ENCODE results near the gene MSI2. TPM values are rescaled to one million over a fixed set of nuclear protein-coding genes. Genes with fewer than 3 reads are reported as not detected.

Gene MSI2
- total RNA-seq, 2 donors from 2014 or later, result 53.1 to 74.0 TPM

- no peaks in the 10 kb centered on the region for H3K36me3 ChIP-seq
- peaks cover 8% of the 10 kb centered on the region for H3K4me1 ChIP-seq (replicated peaks)
- TF ChIP-seq POLR2AphosphoS5 (IDR thresholded peaks at IDR 0.05) (peak; percentile 22), CTCF (IDR thresholded peaks at IDR 0.05) (no peak), POLR2A (IDR thresholded peaks at IDR 0.05) (peak; percentile 11)
- H3K27me3 ChIP-seq (replicated peaks; ENCODE audit: insufficient read depth), result no peaks in the 10 kb centered on the region
- 27% methylated on average over 6 of the region's 6 CpGs for WGBS
- no peaks in the 10 kb centered on the region for H3K9me3 ChIP-seq
- no peak overlapping the region for H3K4me3 ChIP-seq
- intact Hi-C loops (cut with DNase I), result no loop called here
- H3K27ac ChIP-seq, result peak overlapping the region; percentile 5 to 58
- peak; percentile 52 for DNase-seq (ENCODE audit: low spot score)
Observed at GRCh38 chr17:57271821-57272220, 15.5 kb downstream of the MSI2 start.

GRCh38 chr17:57273490-57273889 is 17.2 kb downstream of the MSI2 start:
- Histone ChIP-seq H3K4me3 (no peak overlapping the region), H3K9me3 (no peaks in the 10 kb centered on the region), H3K4me1 (replicated peaks) (peaks cover 8% of the 10 kb centered on the region), H3K27me3 (replicated peaks; ENCODE audit: insufficient read depth) (no peaks in the 10 kb centered on the region), H3K27ac (peak overlapping the region; percentile 10 to 58), H3K36me3 (no peaks in the 10 kb centered on the region)
- DNase-seq (ENCODE audit: low spot score), result peak; percentile 55
- 37% methylated on average over 6 of the region's 6 CpGs for WGBS
- intact Hi-C loops (cut with DNase I), result no loop called here
- TF ChIP-seq POLR2AphosphoS5 (IDR thresholded peaks at IDR 0.05) (peak; percentile 31), CTCF (IDR thresholded peaks at IDR 0.05) (no peak)

GRCh38 chr17:57274162-57274561 is 17.8 kb downstream of the MSI2 start:
- Histone ChIP-seq H3K27me3 (replicated peaks; ENCODE audit: insufficient read depth) (no peaks in the 10 kb centered on the region), H3K36me3 (no peaks in the 10 kb centered on the region), H3K4me3 (no peak overlapping the region), H3K9me3 (no peaks in the 10 kb centered on the region), H3K27ac (peak overlapping the region in 1 of 2 donors; percentile 58), H3K4me1 (replicated peaks) (peaks cover 8% of the 10 kb centered on the region)
- TF ChIP-seq CTCF (IDR thresholded peaks at IDR 0.05) (no peak), POLR2A (IDR thresholded peaks at IDR 0.05) (no peak), POLR2AphosphoS5 (IDR thresholded peaks at IDR 0.05) (no peak)
- 69% methylated on average over 3 of the region's 3 CpGs for WGBS
- intact Hi-C loops (cut with DNase I), result no loop called here
- no peak for DNase-seq (ENCODE audit: low spot score)

- no peak for TF ChIP-seq POLR2AphosphoS5 (IDR thresholded peaks at IDR 0.05)
- TF ChIP-seq CTCF (IDR thresholded peaks at IDR 0.05), result no peak
- no peak for TF ChIP-seq POLR2A (IDR thresholded peaks at IDR 0.05)
- no peaks in the 10 kb centered on the region for H3K36me3 ChIP-seq
- peaks cover 8% of the 10 kb centered on the region for H3K4me1 ChIP-seq (replicated peaks)
- no peaks in the 10 kb centered on the region for H3K27me3 ChIP-seq (replicated peaks; ENCODE audit: insufficient read depth)
- no peak overlapping the region for H3K27ac ChIP-seq
- intact Hi-C loops (cut with DNase I), result no loop called here
- 94% methylated on average over 6 of the region's 6 CpGs for WGBS
- H3K4me3 ChIP-seq, result no peak overlapping the region
- H3K9me3 ChIP-seq, result no peaks in the 10 kb centered on the region
- no peak for DNase-seq (ENCODE audit: low spot score)
Observed at GRCh38 chr17:57275071-57275764, 18.9 kb downstream of the MSI2 start.

GRCh38 chr17:57276621-57277020 is 20.3 kb downstream of the MSI2 start:
- Histone ChIP-seq H3K4me3 (no peak overlapping the region), H3K9me3 (no peaks in the 10 kb centered on the region), H3K27ac (no peak overlapping the region), H3K36me3 (no peaks in the 10 kb centered on the region), H3K27me3 (replicated peaks; ENCODE audit: insufficient read depth) (no peaks in the 10 kb centered on the region), H3K4me1 (replicated peaks) (peaks cover 8% of the 10 kb centered on the region)
- intact Hi-C loops (cut with DNase I), result no loop called here
- TF ChIP-seq POLR2A (IDR thresholded peaks at IDR 0.05) (no peak), POLR2AphosphoS5 (IDR thresholded peaks at IDR 0.05) (no peak), CTCF (IDR thresholded peaks at IDR 0.05) (no peak)
- no peak for DNase-seq (ENCODE audit: low spot score)
- WGBS, result 90% methylated on average over 9 of the region's 9 CpGs
